HepG2 (cell line): ENCODE data around the gene IL3. TPM values are rescaled to one million over a fixed set of nuclear protein-coding genes. Genes with fewer than 3 reads are reported as not detected.

Source experiments
- ATAC-seq: fragments of 200-7000 bp; cut with Tn5 transposase; 3 replicates; pipeline ENCODE4 v1.9.1; 2020; ENCODE audit warnings: mild to moderate bottlenecking, moderate library complexity
- BruUV-seq: library from RNA; stranded (reverse); fragments of 400-500 nt; replicated peaks from 2 replicates; lab custom pipeline; 2021; lab: Mats Ljungman, UMichigan
- CTCF ChIA-PET: fragments of 300-600 bp; formaldehyde crosslinking; extraction: SDS; loops from one replicate; lab custom pipeline; 2021; ENCODE audit warnings: low total read pairs, inconsistent platforms, low intra/inter-chr PET ratio; lab: Yijun Ruan, JAX
- POLR2A ChIA-PET: fragments of 350-600 bp; sonication (Branson Sonifier 250); formaldehyde crosslinking; loops from one replicate; lab custom pipeline; 2020; ENCODE audit warnings: antibody characterized with exemption, inconsistent platforms; lab: Yijun Ruan, JAX
- DNase-seq: peaks from one replicate; pipeline ENCODE4 v3.0.0-alpha.2; 2015; ENCODE audit warnings: low spot score
- FAIRE-seq: peaks from 3 replicates; lab custom pipeline; 2011; peaks lifted over from hg19 to GRCh38; lab: Jason Lieb, UNC
- H2AFZ ChIP-seq: one replicate; pipeline ENCODE4 v1.6.1; 2011; ENCODE audit warnings: low read length, inconsistent platforms
- H3K27ac ChIP-seq: fragments of 300-600 bp; 3 replicates; pipeline ENCODE4 v1.8.0; 2011; ENCODE audit warnings: mixed run types, mild to moderate bottlenecking, mixed read lengths, low read length, inconsistent platforms; ENCODE audit not compliant: insufficient read depth; ENCODE audit errors: extremely low read length
- H3K27me3 ChIP-seq, 2 experiments: fragments of 200-600 bp in 1 of 2; 2 replicates in 1 of 2; 3 replicates in 1 of 2; pipeline versions ENCODE4 v1.6.0 to v1.8.0; 2011; ENCODE audit warnings: low read length in 2 of 2, mild to moderate bottlenecking in 2 of 2, moderate library complexity in 2 of 2, inconsistent platforms in 1 of 2; ENCODE audit not compliant: insufficient read depth in 2 of 2, control insufficient read depth in 1 of 2
- H3K36me3 ChIP-seq, 2 experiments: fragments of 200-600 bp in 1 of 2; replicated peaks in 1 of 2; 2 replicates in 1 of 2; 3 replicates in 1 of 2; pipeline versions ENCODE4 v1.5.1 to v1.8.0; 2011; ENCODE audit warnings: low read length in 2 of 2, inconsistent platforms in 1 of 2; ENCODE audit not compliant: insufficient read depth in 2 of 2, control insufficient read depth in 1 of 2
- H3K4me1 ChIP-seq: 2 replicates; pipeline ENCODE4 v1.5.1; 2012; ENCODE audit warnings: low read length, inconsistent platforms; ENCODE audit not compliant: insufficient read depth
- H3K4me2 ChIP-seq: 2 replicates; pipeline ENCODE4 v1.6.0; 2011; ENCODE audit warnings: low read depth, low read length, inconsistent platforms
- H3K4me3 ChIP-seq, 3 experiments: fragments of 200-600 bp in 1 of 3; sonication (generic), shearing (Covaris generic) in 1 of 3; replicated peaks in 1 of 3; 2 replicates each; pipeline ENCODE4 v1.5.1; 2011 to 2016; ENCODE audit warnings: low read length in 3 of 3, inconsistent platforms in 2 of 3, low read depth in 2 of 3, mild to moderate bottlenecking in 2 of 3, control low read depth in 1 of 3, mixed read lengths in 1 of 3; ENCODE audit not compliant: insufficient read depth in 1 of 3
- H3K79me2 ChIP-seq: one replicate; pipeline ENCODE4 v1.6.1; 2011; ENCODE audit warnings: low read length, inconsistent platforms; ENCODE audit not compliant: insufficient read depth
- H3K9ac ChIP-seq: 2 replicates; pipeline ENCODE4 v1.6.0; 2011; ENCODE audit warnings: mild to moderate bottlenecking, low read depth, low read length, inconsistent platforms; ENCODE audit not compliant: insufficient read depth
- H3K9me3 ChIP-seq: 2 replicates; pipeline ENCODE4 v1.5.1; 2012; ENCODE audit warnings: mild to moderate bottlenecking, low read length
- H4K20me1 ChIP-seq: 2 replicates; pipeline ENCODE4 v1.6.0; 2011; ENCODE audit warnings: inconsistent platforms, mild to moderate bottlenecking, low read length, moderate library complexity; ENCODE audit not compliant: insufficient read depth
- AHR ChIP-seq: IDR thresholded peaks from 2 replicates; pipeline ENCODE4 v1.6.1; 2018; ENCODE audit warnings: missing genetic modification reagents, missing compliant biosample characterization
- EHMT2 ChIP-seq: fragments of 200-600 bp; sonication (generic); IDR thresholded peaks from 2 replicates; pipeline ENCODE4 v1.7.0; 2017; ENCODE audit warnings: antibody characterized with exemption, low read depth, low read length, borderline replicate concordance
- GATAD1 ChIP-seq: IDR thresholded peaks from 2 replicates; pipeline ENCODE4 v1.6.1; 2016; ENCODE audit warnings: missing genetic modification reagents, missing compliant biosample characterization
- HOXA5 ChIP-seq: sonication (generic); formaldehyde crosslinking; IDR thresholded peaks from 2 replicates; pipeline ENCODE4 v1.4.0; 2020; ENCODE audit warnings: missing genetic modification reagents
- MTA3 ChIP-seq: sonication (generic); formaldehyde crosslinking; IDR thresholded peaks from 2 replicates; pipeline ENCODE4 v1.4.0; 2020; ENCODE audit warnings: missing genetic modification reagents
- NPAS2 ChIP-seq: sonication (generic); formaldehyde crosslinking; IDR thresholded peaks from 2 replicates; pipeline ENCODE4 v1.8.0; 2022; ENCODE audit warnings: mild to moderate bottlenecking, missing genetic modification reagents, borderline replicate concordance
- RBFOX2 ChIP-seq: fragments of 200-400 bp; formaldehyde crosslinking; IDR thresholded peaks from 2 replicates; pipeline ENCODE4 v1.6.1; 2017; ENCODE audit warnings: low read depth, mild to moderate bottlenecking, low read length
- STAT5B ChIP-seq: sonication (generic); formaldehyde crosslinking; IDR thresholded peaks from 2 replicates; pipeline ENCODE4 v1.4.0; 2020; ENCODE audit warnings: missing genetic modification reagents
- USF2 ChIP-seq, 2 experiments: sonication (generic) in 1 of 2; formaldehyde crosslinking in 1 of 2; IDR thresholded peaks; 2 replicates each; pipeline versions ENCODE4 v1.5.1 to v1.6.1; 2011 to 2020; ENCODE audit warnings: borderline replicate concordance in 1 of 2, low read depth in 1 of 2, low read length in 1 of 2, mild to moderate bottlenecking in 1 of 2, missing genetic modification reagents in 1 of 2, moderate library complexity in 1 of 2
- ZBTB37 ChIP-seq: sonication (generic); formaldehyde crosslinking; IDR thresholded peaks from 2 replicates; pipeline ENCODE4 v1.4.0; 2020; ENCODE audit warnings: mild to moderate bottlenecking, missing genetic modification reagents
- ZMYM3 ChIP-seq: sonication (generic); formaldehyde crosslinking; IDR thresholded peaks from 2 replicates; pipeline ENCODE4 v1.5.1; 2020; ENCODE audit warnings: mild to moderate bottlenecking, missing genetic modification reagents
- ZNF382 ChIP-seq: sonication (generic); formaldehyde crosslinking; IDR thresholded peaks from 2 replicates; pipeline ENCODE4 v1.5.0; 2020; ENCODE audit warnings: missing genetic modification reagents, mild to moderate bottlenecking, borderline replicate concordance
- ZNF724P ChIP-seq: sonication (generic); formaldehyde crosslinking; IDR thresholded peaks from 2 replicates; pipeline ENCODE4 v1.8.0; 2022; ENCODE audit warnings: missing genetic modification reagents, borderline replicate concordance
- ZNF766 ChIP-seq: sonication (generic); formaldehyde crosslinking; IDR thresholded peaks from 2 replicates; pipeline ENCODE4 v1.5.0; 2020; ENCODE audit warnings: missing genetic modification reagents, borderline replicate concordance
- ZNF891 ChIP-seq: sonication (generic); formaldehyde crosslinking; IDR thresholded peaks from 2 replicates; pipeline ENCODE4 v1.5.0; 2020; ENCODE audit warnings: mild to moderate bottlenecking, missing genetic modification reagents
- ZZZ3 ChIP-seq: sonication (generic); formaldehyde crosslinking; IDR thresholded peaks from 2 replicates; pipeline ENCODE4 v1.4.0; 2020; ENCODE audit warnings: missing genetic modification reagents, mild to moderate bottlenecking, borderline replicate concordance
- WGBS: methylation state at CpG from one replicate; pipeline ENCODE4 v1.1.6; 2017; ENCODE audit warnings: low lambda C conversion rate; 5-methylcytosine and 5-hydroxymethylcytosine counted together
- in situ Hi-C: cut with HindIII; loops from 2 replicates; pipeline ENCODE4 v1.10.0; 2017; ENCODE audit warnings: low pct_unique_long_range_greater_than_20kb; ENCODE audit not compliant: extremely low pct_ligation_motif_present
- intact Hi-C: fragments of 100-400 bp; cut with micrococcal nuclease; formaldehyde crosslinking; loops from one replicate; pipeline ENCODE4 v1.10.0; 2022; ENCODE audit not compliant: unreplicated experiment
- polyA plus RNA-seq, 8 experiments: library from polyadenylated mRNA; depleted of rRNA in 3 of 8; stranded (reverse) in 7 of 8; unstranded in 1 of 8; fragments of >200 nt; fragmentation: Illumina TruSeq in 4 of 8; extraction: Trizol in 4 of 8; gene quantifications; 2 replicates each; pipeline versions ENCODE4 v1.2.1 to v1.2.3, GENCODE V29; 2011 to 2016; ENCODE audit warnings: low read depth in 4 of 8, missing spikeins in 1 of 8, mixed read lengths in 1 of 8; ENCODE audit not compliant: insufficient read depth in 1 of 8
- total RNA-seq, 5 experiments: library from RNA; depleted of rRNA; stranded (reverse); fragments of >200 nt; fragmentation: Illumina TruSeq; extraction: Trizol; gene quantifications; 2 replicates each; pipeline ENCODE4 v1.2.3, GENCODE V29; 2016; ENCODE audit warnings: low read depth in 1 of 5
- TF ChIP-seq, protein P1 (sequence below): sonication (generic); formaldehyde crosslinking; IDR thresholded peaks from 2 replicates; pipeline ENCODE4 v1.4.0; 2020; ENCODE audit warnings: mild to moderate bottlenecking, missing genetic modification reagents

Gene IL3
- total and polyA plus RNA-seq, 2 of the 13 experiments (the other 11 are each of a cell fraction or from before 2014, with no cell fraction given): not detected

GRCh38 chr5:132054697-132055440 is 5.6 kb upstream of the IL3 start:
- H3K4me2 ChIP-seq: no peak overlapping the region
- FAIRE-seq (no peak), ATAC-seq (no peak), DNase-seq (no peak)
- POLR2A ChIA-PET: no interaction called here
- no peak overlapping the region for H2AFZ ChIP-seq
- H3K9ac ChIP-seq: no peak overlapping the region
- WGBS: 8% methylated on average over 7 of the region's 9 CpGs
- H3K36me3 ChIP-seq: no peaks in the 10 kb centered on the region
- BruUV-seq: no TSS peak
- H3K4me3 ChIP-seq: no peak overlapping the region
- no peak for TF ChIP-seq ZNF766 (CRISPR knock-in tag)
- no peak for TF ChIP-seq ZNF891 (CRISPR knock-in tag)
- no peak for TF ChIP-seq ZMYM3
- TF ChIP-seq GATAD1 (CRISPR knock-in tag): no peak
- TF ChIP-seq STAT5B: no peak
- TF ChIP-seq, protein P1, sequence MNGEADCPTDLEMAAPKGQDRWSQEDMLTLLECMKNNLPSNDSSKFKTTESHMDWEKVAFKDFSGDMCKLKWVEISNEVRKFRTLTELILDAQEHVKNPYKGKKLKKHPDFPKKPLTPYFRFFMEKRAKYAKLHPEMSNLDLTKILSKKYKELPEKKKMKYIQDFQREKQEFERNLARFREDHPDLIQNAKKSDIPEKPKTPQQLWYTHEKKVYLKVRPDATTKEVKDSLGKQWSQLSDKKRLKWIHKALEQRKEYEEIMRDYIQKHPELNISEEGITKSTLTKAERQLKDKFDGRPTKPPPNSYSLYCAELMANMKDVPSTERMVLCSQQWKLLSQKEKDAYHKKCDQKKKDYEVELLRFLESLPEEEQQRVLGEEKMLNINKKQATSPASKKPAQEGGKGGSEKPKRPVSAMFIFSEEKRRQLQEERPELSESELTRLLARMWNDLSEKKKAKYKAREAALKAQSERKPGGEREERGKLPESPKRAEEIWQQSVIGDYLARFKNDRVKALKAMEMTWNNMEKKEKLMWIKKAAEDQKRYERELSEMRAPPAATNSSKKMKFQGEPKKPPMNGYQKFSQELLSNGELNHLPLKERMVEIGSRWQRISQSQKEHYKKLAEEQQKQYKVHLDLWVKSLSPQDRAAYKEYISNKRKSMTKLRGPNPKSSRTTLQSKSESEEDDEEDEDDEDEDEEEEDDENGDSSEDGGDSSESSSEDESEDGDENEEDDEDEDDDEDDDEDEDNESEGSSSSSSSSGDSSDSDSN: no peak
- TF ChIP-seq MTA3 (CRISPR knock-in tag): no peak
- TF ChIP-seq ZNF724P (CRISPR knock-in tag): no peak
- TF ChIP-seq NPAS2: no peak
- no peak for TF ChIP-seq ZNF382 (CRISPR knock-in tag)
- no peak for TF ChIP-seq RBFOX2
- TF ChIP-seq USF2 (IDR thresholded peaks at IDR 0.05; ENCODE audit: low read depth, low read length): no peak
- no peak for TF ChIP-seq USF2 (CRISPR knock-in tag; IDR thresholded peaks at IDR 0.05; ENCODE audit: borderline replicate concordance)
- TF ChIP-seq ZZZ3: no peak
- no peak for TF ChIP-seq AHR (CRISPR knock-in tag)
- no peak for TF ChIP-seq HOXA5 (CRISPR knock-in tag)
- TF ChIP-seq ZBTB37 (CRISPR knock-in tag): no peak
- TF ChIP-seq EHMT2: no peak
- CTCF ChIA-PET: no interaction called here
- H3K27me3 ChIP-seq: peaks cover 3 to 31% of the 10 kb centered on the region in 2 experiments; a peak in 3 of 5 replicates
- intact Hi-C loops (no loop called here), in situ Hi-C loops (no loop called here)
- H4K20me1 ChIP-seq: no peaks in the 10 kb centered on the region
- H3K9me3 ChIP-seq: no peaks in the 10 kb centered on the region
- no peaks in the 10 kb centered on the region for H3K4me1 ChIP-seq
- no peak overlapping the region for H3K27ac ChIP-seq
- no peaks in the 10 kb centered on the region for H3K79me2 ChIP-seq
